GM12878 (cell line): ENCODE results near the gene COL13A1. TPM values are rescaled to one million over a fixed set of nuclear protein-coding genes. Genes with fewer than 3 reads are reported as not detected.
A peak's percentile ranks its signal among the peaks of the same experiment; 100 is the strongest.

Experiments used
- ATAC-seq: fragments of 200-7000 bp; cut with Tn5 transposase; 3 replicates; pipeline ENCODE4 v1.9.1; 2020; ENCODE audit warnings: mild to moderate bottlenecking, moderate library complexity
- BruUV-seq: library from RNA; stranded (reverse); fragments of 400-500 nt; replicated peaks from 2 replicates; lab custom pipeline; 2021; lab: Mats Ljungman, UMichigan
- CTCF ChIA-PET: fragments of 300-600 bp; sonication (Branson Sonifier 250); formaldehyde crosslinking; extraction: SDS; loops from one replicate; lab custom pipeline; 2021; ENCODE audit warnings: inconsistent platforms; lab: Yijun Ruan, JAX
- POLR2A ChIA-PET: fragments of 350-600 bp; formaldehyde crosslinking; extraction: SDS; loops from one replicate; lab custom pipeline; 2021; ENCODE audit warnings: inconsistent platforms; lab: Charles Lee
- RAD21 ChIA-PET: fragments of 300-600 bp; sonication (Branson Sonifier 250); formaldehyde crosslinking; loops from one replicate; lab custom pipeline; 2023; ENCODE audit warnings: antibody characterized with exemption; ENCODE audit not compliant: unreplicated experiment; lab: Charles Lee
- SMC1A ChIA-PET: fragments of 300-600 bp; sonication (Branson Sonifier 250); formaldehyde crosslinking; loops from one replicate; lab custom pipeline; 2023; ENCODE audit not compliant: unreplicated experiment, uncharacterized antibody; lab: Charles Lee
- DNase-seq: peaks from one replicate; pipeline ENCODE4 v3.0.0-alpha.2; 2011; ENCODE audit warnings: low read depth, low spot score
- FAIRE-seq: peaks from 3 replicates; lab custom pipeline; 2011; peaks lifted over from hg19 to GRCh38; lab: Jason Lieb, UNC
- H2AFZ ChIP-seq: 2 replicates; pipeline ENCODE4 v1.6.0; 2011; ENCODE audit warnings: low read depth, low read length, control low read depth; ENCODE audit not compliant: control insufficient read depth
- H3K27ac ChIP-seq: 2 replicates; pipeline ENCODE4 v1.5.1; 2011; ENCODE audit warnings: control low read depth; ENCODE audit not compliant: control insufficient read depth, insufficient read depth
- H3K27me3 ChIP-seq, 2 experiments: replicated peaks in 1 of 2; 2 replicates each; pipeline versions ENCODE4 v1.6.0 to v1.6.1; 2011; ENCODE audit warnings: low read length in 1 of 2; ENCODE audit not compliant: control insufficient read depth in 2 of 2, insufficient read depth in 2 of 2
- H3K36me3 ChIP-seq, 2 experiments: 2 replicates each; pipeline ENCODE4 v1.5.1; 2011; ENCODE audit warnings: low read length in 1 of 2; ENCODE audit not compliant: control insufficient read depth in 2 of 2, insufficient read depth in 2 of 2
- H3K4me1 ChIP-seq: 2 replicates; pipeline ENCODE4 v1.6.1; 2011; ENCODE audit warnings: mild to moderate bottlenecking, low read length, moderate library complexity, mixed read lengths; ENCODE audit not compliant: control insufficient read depth, insufficient read depth
- H3K4me2 ChIP-seq: 2 replicates; pipeline ENCODE4 v1.6.0; 2011; ENCODE audit warnings: control low read depth; ENCODE audit not compliant: control insufficient read depth, insufficient read depth
- H3K4me3 ChIP-seq: fragments of 200-600 bp; sonication (generic); 2 replicates; pipeline ENCODE4 v1.5.1; 2016
- H3K79me2 ChIP-seq: 2 replicates; pipeline ENCODE4 v1.6.0; 2011; ENCODE audit warnings: low read length; ENCODE audit not compliant: control insufficient read depth, insufficient read depth
- H3K9ac ChIP-seq: 2 replicates; pipeline ENCODE4 v1.8.0; 2011; ENCODE audit warnings: low read length, control low read depth, mixed read lengths; ENCODE audit not compliant: control insufficient read depth, insufficient read depth
- H3K9me3 ChIP-seq: replicated peaks from 3 replicates; pipeline ENCODE4 v1.5.1; 2011; ENCODE audit warnings: mild to moderate bottlenecking, low read length; ENCODE audit not compliant: control insufficient read depth, insufficient read depth
- H4K20me1 ChIP-seq: 2 replicates; pipeline ENCODE4 v1.6.0; 2011; ENCODE audit not compliant: control insufficient read depth, insufficient read depth
- CTCF ChIP-seq, 3 experiments: IDR thresholded peaks in 2 of 3; conservative IDR thresholded peaks in 1 of 3; 2 replicates each; pipeline ENCODE4 v1.5.1; 2011; ENCODE audit warnings: low read depth in 3 of 3, low read length in 3 of 3, mild to moderate bottlenecking in 3 of 3, control low read depth in 2 of 3, moderate library complexity in 2 of 3, inconsistent platforms in 1 of 3, mixed read lengths in 1 of 3; ENCODE audit not compliant: control insufficient read depth in 2 of 3, insufficient read depth in 1 of 3; ENCODE audit errors: extremely low read depth in 1 of 3
- NFIC ChIP-seq: IDR thresholded peaks from 2 replicates; pipeline ENCODE4 v1.6.1; 2012; ENCODE audit warnings: low read depth, mild to moderate bottlenecking, inconsistent platforms, low read length, moderate library complexity
- PRDM15 ChIP-seq: fragments of 450-650 bp; formaldehyde crosslinking; IDR thresholded peaks from 2 replicates; pipeline ENCODE4 v1.4.0; 2020; ENCODE audit warnings: mild to moderate bottlenecking, moderate library complexity
- RAD21 ChIP-seq: IDR thresholded peaks from 2 replicates; pipeline ENCODE4 v1.6.1; 2011; ENCODE audit warnings: mild to moderate bottlenecking, low read depth, low read length, moderate library complexity; ENCODE audit not compliant: insufficient read depth
- RELA ChIP-seq: fragments of 450-650 bp; IDR thresholded peaks from 2 replicates; pipeline ENCODE4 v1.8.0; 2014; ENCODE audit warnings: borderline replicate concordance; ENCODE audit not compliant: partially characterized antibody
- RFX5 ChIP-seq: IDR thresholded peaks from 2 replicates; pipeline ENCODE4 v1.6.1; 2011; ENCODE audit warnings: low read depth, low read length, improper control_type of control experiment
- SMC3 ChIP-seq: IDR thresholded peaks from 2 replicates; pipeline ENCODE4 v1.6.1; 2011; ENCODE audit warnings: low read length, improper control_type of control experiment, borderline replicate concordance
- SREBF2 ChIP-seq: IDR thresholded peaks from 2 replicates; pipeline ENCODE4 v1.6.1; 2012; ENCODE audit warnings: mild to moderate bottlenecking, low read length
- STAT3 ChIP-seq: IDR thresholded peaks from 2 replicates; pipeline ENCODE4 v1.6.1; 2011; ENCODE audit warnings: low read depth, low read length, improper control_type of control experiment
- WGBS: methylation state at CpG from one replicate; pipeline ENCODE4 v1.1.6; 2016; ENCODE audit warnings: low lambda C conversion rate; ENCODE audit not compliant: insufficient replicate concordance, insufficient coverage; ENCODE audit errors: missing lambda C conversion rate; 5-methylcytosine and 5-hydroxymethylcytosine counted together
- in situ Hi-C: fragments of 300-500 bp; cut with MboI; formaldehyde crosslinking; loops from 9 replicates; pipeline ENCODE4 v1.14.3; 2018; ENCODE audit warnings: mixed read lengths
- intact Hi-C: fragments of 100-400 bp; cut with micrococcal nuclease; formaldehyde crosslinking; loops from one replicate; pipeline ENCODE4 v1.14.2; 2022; ENCODE audit not compliant: unreplicated experiment
- polyA plus RNA-seq, 11 experiments: library from polyadenylated mRNA; depleted of rRNA in 4 of 11; unstranded in 6 of 11; stranded (reverse) in 5 of 11; fragments of >200 nt; fragmentation: Nextera tagmentation in 4 of 11; fragmentation: Illumina TruSeq in 1 of 11; extraction: Ambion mirVana in 4 of 11; extraction: Trizol in 1 of 11; gene quantifications; 1 replicate in 1 of 11; 2 replicates in 10 of 11; pipeline versions ENCODE4 v1.2.1 to v1.2.3, GENCODE V29; 2011 to 2016; ENCODE audit warnings: inconsistent platforms in 2 of 11, missing spikeins in 2 of 11, low read depth in 1 of 11
- total RNA-seq, 4 experiments: library from RNA; depleted of rRNA in 3 of 4; stranded (reverse); fragments of >200 nt in 3 of 4; fragmentation: Illumina TruSeq in 1 of 4; extraction: Trizol in 1 of 4; gene quantifications; 2 replicates each; pipeline versions ENCODE4 v1.2.1 to v1.2.3, GENCODE V29; 2013 to 2021

COL13A1 gene
- total and polyA plus RNA-seq, 10 of the 15 experiments (the other 5 are each of a cell fraction or from before 2014, with no cell fraction given): 0.03 to 0.15 (median 0.05) TPM; not detected in 7

- no peak for TF ChIP-seq PRDM15 (CRISPR knock-in tag)
- no peak for TF ChIP-seq RFX5
- no peak for TF ChIP-seq RELA
- no peak for TF ChIP-seq SREBF2
Measured at GRCh38 chr10:69797959-69798358, 3.7 kb upstream of the COL13A1 start (continued).

GRCh38 chr10:69800109-69800508, 1.6 kb upstream of the COL13A1 start:
- ChIA-PET SMC1A (interaction anchor here (0.6 to 1.3 kb wide), 2 partner anchors 156 to 460 kb away, joined by 3 read pairs; no protein-coding TSS in a partner anchor), RAD21 (interaction anchor here (0.8 to 1.1 kb wide), 2 partner anchors 13 to 115 kb away, joined by 3 read pairs; no protein-coding TSS in a partner anchor), CTCF (interaction anchor here (0.9 to 2.3 kb wide), 9 partner anchors 10 to 285 kb away, joined by 3 to 17 read pairs (median 4); no protein-coding TSS in a partner anchor), POLR2A (no interaction called here)
- Histone ChIP-seq H3K4me3 (no peak overlapping the region), H3K9ac (no peak overlapping the region), H4K20me1 (no peaks in the 10 kb centered on the region), H3K79me2 (no peaks in the 10 kb centered on the region), H3K27ac (no peak overlapping the region), H3K4me1 (no peaks in the 10 kb centered on the region), H3K27me3 (peaks cover 9 to 18% of the 10 kb centered on the region in 2 experiments), H2AFZ (no peak overlapping the region), H3K4me2 (no peak overlapping the region), H3K9me3 (no peaks in the 10 kb centered on the region; the same call in 2 of the 3 replicates), H3K36me3 (no peaks in the 10 kb centered on the region)
- TF ChIP-seq NFIC (no peak), CTCF (IDR thresholded peaks at IDR 0.05 in 2 of 3, conservative IDR thresholded peaks at IDR 0.05 in 1 of 3; ENCODE audit: control insufficient read depth in 2 of 3, extremely low read depth in 1 of 3, insufficient read depth in 1 of 3, low read depth in 3 of 3, low read length in 3 of 3) (peak; percentile 53 to 58 (median 56); a peak in 5 of 6 replicates), SMC3 (peak; percentile 46; the same call in 1 of the 2 replicates), RAD21 (peak; percentile 43), STAT3 (no peak)
- in situ Hi-C loops (no loop called here), intact Hi-C loops (loop anchor here (5.0 kb wide), 1 partner anchor 283 kb away; no protein-coding TSS in a partner anchor)
- FAIRE-seq (no peak), ATAC-seq (peak; percentile 60), DNase-seq (no peak)
- 30% methylated on average over 3 of the region's 3 CpGs for WGBS
- no TSS peak for BruUV-seq
